SK-N-MC (cell line): Measurements from ENCODE around the gene FASTKD2.

Source experiments
- DNase-seq: peaks from one replicate; pipeline ENCODE4 v3.0.0-alpha.2; 2011; ENCODE audit warnings: low read depth, low spot score
- H3K27ac ChIP-seq: fragments of 200-600 bp; sonication (generic); 2 replicates; pipeline ENCODE4 v1.5.1; 2016; ENCODE audit warnings: mixed run types
- H3K36me3 ChIP-seq: fragments of 200-600 bp; sonication (generic); 2 replicates; pipeline ENCODE4 v1.6.1; 2017; ENCODE audit warnings: antibody characterized with exemption, low read length, mixed read lengths; ENCODE audit not compliant: insufficient read depth
- H3K4me3 ChIP-seq: fragments of 200-600 bp; sonication (generic); 2 replicates; pipeline ENCODE4 v1.5.1; 2016
- H3K9ac ChIP-seq: fragments of 200-600 bp; sonication (generic); 2 replicates; pipeline ENCODE4 v1.8.0; 2017; ENCODE audit warnings: mixed run types, mixed read lengths; ENCODE audit not compliant: insufficient read length
- H3K9me3 ChIP-seq: fragments of 200-600 bp; sonication (generic); 2 replicates; pipeline ENCODE4 v1.6.1; 2017; ENCODE audit warnings: low read depth, mild to moderate bottlenecking, antibody characterized with exemption, low read length, moderate library complexity, mixed read lengths
- EZH2 ChIP-seq: fragments of 200-600 bp; sonication (generic); IDR thresholded peaks from one replicate; pipeline ENCODE4 v1.6.1; 2017; ENCODE audit warnings: antibody characterized with exemption
- FOXP2 ChIP-seq: optimal IDR thresholded peaks from 2 replicates; pipeline ENCODE3; 2011; ENCODE audit warnings: mild to moderate bottlenecking, moderate library complexity; ENCODE audit not compliant: insufficient read depth; ENCODE audit errors: extremely low read length, control extremely low read depth
- POLR2AphosphoS5 ChIP-seq: IDR thresholded peaks from 2 replicates; pipeline ENCODE4 v1.6.1; 2012; ENCODE audit warnings: mild to moderate bottlenecking, low read depth, low read length, borderline replicate concordance

The FASTKD2 gene

DNA sequence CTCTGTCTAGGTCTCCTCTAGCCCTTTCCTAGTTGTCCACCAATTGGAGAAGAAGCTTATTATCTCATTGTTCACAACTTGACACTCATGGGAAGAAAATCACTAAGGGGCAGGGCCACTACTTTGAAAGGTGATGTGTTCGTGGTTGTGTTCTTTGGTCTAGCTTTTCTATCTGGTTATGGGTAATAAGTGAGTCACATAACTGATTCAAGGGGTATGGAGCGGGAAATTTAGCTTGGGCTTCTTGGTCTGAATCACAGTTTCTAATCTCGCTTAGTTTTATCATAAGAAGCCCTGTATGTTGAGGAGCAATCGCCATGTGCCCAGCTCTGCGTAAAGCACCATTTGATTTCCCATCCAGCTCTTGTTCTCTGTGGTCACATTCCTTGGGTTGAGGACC lies 28.5 kb upstream of the FASTKD2 start:
- TF ChIP-seq EZH2, result no peak
- TF ChIP-seq POLR2AphosphoS5, result no peak
- Histone ChIP-seq H3K36me3 (no peaks in the 10 kb centered on the region), H3K4me3 (no peak overlapping the region), H3K9me3 (no peaks in the 10 kb centered on the region), H3K27ac (no peak overlapping the region), H3K9ac (no peak overlapping the region)
- no peak for DNase-seq

DNA sequence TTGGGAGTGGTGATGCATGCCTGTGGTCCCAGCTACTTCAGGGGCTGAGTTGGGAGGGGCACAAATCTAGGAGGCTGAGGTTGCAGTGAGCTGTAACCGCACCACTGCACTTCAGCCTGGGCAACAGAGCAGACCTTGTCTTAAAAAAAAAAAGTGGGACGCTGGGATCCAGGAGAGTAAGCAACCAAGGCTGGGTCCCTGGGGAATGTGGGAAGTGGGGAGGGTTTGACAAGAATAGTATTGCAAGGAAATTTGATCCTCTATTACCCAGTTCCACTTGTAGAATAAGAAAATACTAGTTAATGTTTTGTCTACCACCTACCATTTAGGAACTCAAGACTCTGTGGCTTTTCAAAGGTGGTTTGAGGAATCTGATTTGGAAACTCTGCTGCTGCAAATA lies 26.1 kb upstream of the FASTKD2 start:
- Histone ChIP-seq H3K9me3 (no peaks in the 10 kb centered on the region), H3K4me3 (no peak overlapping the region), H3K27ac (no peak overlapping the region), H3K36me3 (no peaks in the 10 kb centered on the region), H3K9ac (no peak overlapping the region)
- TF ChIP-seq POLR2AphosphoS5 (no peak), EZH2 (no peak), FOXP2 (no peak)
- no peak for DNase-seq

DNA sequence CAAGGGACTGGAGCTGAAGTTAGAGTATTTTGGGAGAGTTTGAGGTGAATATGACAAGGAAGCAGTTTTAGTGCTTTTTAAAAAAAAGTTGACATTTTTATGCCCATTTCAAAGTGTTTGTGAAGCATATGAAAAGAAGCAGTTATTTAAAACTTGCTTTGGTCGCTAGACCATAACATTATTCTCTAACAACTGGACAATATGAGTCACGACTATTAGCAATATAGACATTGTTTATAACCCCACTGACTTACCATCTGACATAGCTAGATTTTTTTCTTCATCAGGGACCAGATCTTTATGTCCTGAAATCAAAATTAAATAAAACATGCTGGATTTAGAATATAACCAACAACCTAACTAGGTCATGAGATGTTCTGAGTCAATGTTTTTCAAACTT lies 24.6 kb upstream of the FASTKD2 start:
- Histone ChIP-seq H3K9ac (no peak overlapping the region), H3K9me3 (no peaks in the 10 kb centered on the region), H3K4me3 (no peak overlapping the region), H3K27ac (no peak overlapping the region), H3K36me3 (no peaks in the 10 kb centered on the region)
- TF ChIP-seq EZH2, result no peak
- no peak for TF ChIP-seq FOXP2
- no peak for TF ChIP-seq POLR2AphosphoS5
- no peak for DNase-seq

DNA sequence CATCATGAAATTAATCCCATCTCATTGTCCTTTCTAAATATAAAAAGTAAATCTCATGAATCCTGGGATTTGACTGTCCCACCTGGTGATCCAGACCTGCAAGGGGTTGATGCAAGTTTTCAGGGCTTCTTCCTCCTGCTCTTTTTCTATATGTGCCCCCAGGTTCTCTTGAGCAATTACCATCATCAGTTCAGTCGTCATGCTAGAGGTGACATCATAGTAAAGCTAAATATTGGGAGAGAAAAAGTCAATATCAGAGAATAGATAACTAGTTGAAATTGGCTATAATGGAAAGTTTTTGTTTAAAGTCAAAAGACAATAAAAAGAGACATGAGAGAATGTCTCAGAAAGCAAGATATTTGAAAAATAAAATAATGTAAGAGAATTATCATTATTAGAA lies 8.6 kb upstream of the FASTKD2 start:
- no peak for TF ChIP-seq POLR2AphosphoS5
- no peak for TF ChIP-seq EZH2
- TF ChIP-seq FOXP2, result no peak
- H3K9me3 ChIP-seq, result no peaks in the 10 kb centered on the region
- H3K9ac ChIP-seq, result no peak overlapping the region
- no peaks in the 10 kb centered on the region for H3K36me3 ChIP-seq
- DNase-seq, result no peak
- H3K27ac ChIP-seq, result no peak overlapping the region
- no peak overlapping the region for H3K4me3 ChIP-seq

DNA sequence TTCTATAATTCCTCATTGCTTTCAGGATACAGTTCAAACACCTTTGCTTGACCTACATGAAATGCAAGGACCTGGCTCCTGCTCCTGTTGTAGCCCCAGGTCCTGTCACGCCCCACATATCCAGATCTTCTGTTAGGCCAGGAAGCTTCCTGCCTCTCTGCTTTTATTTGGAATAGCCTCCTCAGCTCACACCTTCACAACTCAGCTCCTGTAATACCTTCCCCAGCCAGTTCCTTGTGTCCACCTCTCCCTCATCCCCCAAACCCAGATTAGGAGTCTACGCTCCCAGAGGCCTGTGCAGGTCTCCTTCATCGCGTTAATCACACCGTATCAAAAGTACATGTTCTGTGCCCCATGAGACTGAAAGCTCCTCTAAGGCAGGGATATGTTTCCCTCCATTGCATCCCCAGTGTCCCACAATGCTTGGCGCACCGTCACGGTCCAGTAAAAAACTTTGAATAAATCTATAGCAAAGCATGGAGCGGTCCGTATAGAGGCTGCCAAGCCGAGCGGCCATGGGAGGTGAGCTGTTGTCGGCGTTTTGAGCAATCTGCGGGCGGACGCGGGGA lies 649 bp upstream of the FASTKD2 start:
- TF ChIP-seq POLR2AphosphoS5 (no peak), FOXP2 (no peak), EZH2 (no peak)
- Histone ChIP-seq H3K4me3 (peak overlapping the region; percentile 83), H3K36me3 (peaks cover 18% of the 10 kb centered on the region), H3K27ac (no peak overlapping the region), H3K9ac (peak overlapping the region; percentile 91), H3K9me3 (no peaks in the 10 kb centered on the region)
- DNase-seq, result no peak

DNA sequence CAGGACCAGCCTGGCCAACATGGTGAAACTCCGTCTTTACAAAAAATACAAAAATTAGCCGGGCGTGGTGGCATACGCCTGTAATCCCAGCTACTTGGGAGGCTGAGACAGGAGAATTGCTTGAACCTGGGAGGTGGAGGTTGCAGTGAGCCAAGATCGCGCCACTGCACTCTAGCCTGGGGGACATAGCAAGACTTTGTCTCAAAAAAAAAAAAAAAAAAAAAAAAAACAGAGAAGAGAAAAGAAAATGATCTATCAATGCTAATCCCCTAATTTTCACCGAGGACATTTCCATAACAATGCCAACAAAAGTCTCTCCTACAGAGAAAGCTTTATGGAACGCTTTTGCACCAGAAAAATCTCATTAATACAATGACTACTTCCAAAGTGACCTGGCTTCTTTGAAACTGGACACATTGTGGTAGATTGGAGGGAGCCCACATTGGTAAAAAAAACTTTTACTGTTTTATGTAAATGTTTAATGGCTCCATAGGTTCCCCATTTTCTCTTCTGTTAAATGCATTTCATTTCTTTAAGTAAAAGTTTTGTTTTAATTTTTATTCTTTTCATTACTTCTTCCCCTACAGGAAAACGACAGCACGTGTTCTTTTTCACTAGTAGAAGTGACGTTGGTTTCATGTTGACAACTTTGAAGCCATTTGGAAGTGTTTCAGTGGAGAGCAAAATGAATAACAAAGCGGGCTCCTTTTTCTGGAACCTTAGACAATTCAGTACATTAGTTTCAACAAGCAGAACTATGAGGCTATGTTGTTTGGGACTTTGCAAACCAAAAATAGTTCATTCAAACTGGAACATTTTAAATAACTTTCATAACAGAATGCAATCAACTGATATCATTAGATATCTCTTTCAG lies 888 bp downstream of the FASTKD2 start:
- Histone ChIP-seq H3K9ac (peak overlapping the region; percentile 91), H3K27ac (no peak overlapping the region; the same call in 1 of the 2 replicates), H3K36me3 (peaks cover 26% of the 10 kb centered on the region), H3K4me3 (peak overlapping the region; percentile 83), H3K9me3 (no peaks in the 10 kb centered on the region)
- no peak for TF ChIP-seq EZH2
- no peak for TF ChIP-seq POLR2AphosphoS5
- TF ChIP-seq FOXP2, result no peak
- no peak for DNase-seq

GRCh38 chr2:206774871-206775270 lies 9.5 kb downstream of the FASTKD2 start:
- no peak overlapping the region for H3K4me3 ChIP-seq
- no peak overlapping the region for H3K27ac ChIP-seq
- peaks cover 89% of the 10 kb centered on the region for H3K36me3 ChIP-seq
- TF ChIP-seq EZH2 (no peak), POLR2AphosphoS5 (no peak)
- no peak overlapping the region for H3K9ac ChIP-seq
- peaks cover 8% of the 10 kb centered on the region; the same call in 1 of the 2 replicates for H3K9me3 ChIP-seq
- DNase-seq, result no peak

GRCh38 chr2:206776432-206776831 lies 11.0 kb downstream of the FASTKD2 start:
- Histone ChIP-seq H3K4me3 (no peak overlapping the region), H3K9me3 (peaks cover 8% of the 10 kb centered on the region; the same call in 1 of the 2 replicates), H3K9ac (no peak overlapping the region), H3K36me3 (peaks cover 92% of the 10 kb centered on the region), H3K27ac (no peak overlapping the region)
- no peak for DNase-seq
- TF ChIP-seq EZH2, result no peak
- no peak for TF ChIP-seq FOXP2
- no peak for TF ChIP-seq POLR2AphosphoS5

GRCh38 chr2:206780671-206781070 lies 15.3 kb downstream of the FASTKD2 start:
- no peak overlapping the region for H3K9ac ChIP-seq
- peaks cover 82% of the 10 kb centered on the region for H3K36me3 ChIP-seq
- H3K4me3 ChIP-seq, result no peak overlapping the region
- TF ChIP-seq FOXP2 (no peak), POLR2AphosphoS5 (no peak), EZH2 (no peak)
- H3K9me3 ChIP-seq, result peaks cover 8% of the 10 kb centered on the region; the same call in 1 of the 2 replicates
- no peak overlapping the region for H3K27ac ChIP-seq
- no peak for DNase-seq
